H9 (cell line): Measurements from ENCODE around the gene TSHB. TPM values are rescaled to one million over a fixed set of nuclear protein-coding genes. Genes with fewer than 3 reads are reported as not detected.

Experiments used
- DNase-seq: peaks from one replicate; pipeline ENCODE4 v3.0.0-alpha.2; 2017
- H2AFZ ChIP-seq: one replicate; pipeline ENCODE4 v1.6.1; 2013; ENCODE audit warnings: mild to moderate bottlenecking, low read length, control low read depth, moderate library complexity
- H2AK5ac ChIP-seq: 2 replicates; pipeline ENCODE4 v1.6.1; 2013; ENCODE audit warnings: low read length, control low read depth, mixed read lengths; ENCODE audit not compliant: insufficient read length
- H2BK120ac ChIP-seq: one replicate; pipeline ENCODE4 v1.6.1; 2013; ENCODE audit warnings: low read depth, mild to moderate bottlenecking, low read length, control low read depth, inconsistent platforms; ENCODE audit not compliant: poor library complexity, severe bottlenecking
- H2BK12ac ChIP-seq: 2 replicates; pipeline ENCODE4 v1.6.1; 2013; ENCODE audit warnings: low read length, control low read depth, mixed read lengths, low read depth; ENCODE audit not compliant: insufficient read length
- H2BK15ac ChIP-seq: 2 replicates; pipeline ENCODE4 v1.6.1; 2013; ENCODE audit warnings: low read depth, low read length, control low read depth
- H2BK20ac ChIP-seq: one replicate; pipeline ENCODE4 v1.6.1; 2013; ENCODE audit warnings: low read depth, mild to moderate bottlenecking, low read length, control low read depth, inconsistent platforms; ENCODE audit not compliant: poor library complexity, severe bottlenecking
- H2BK5ac ChIP-seq: 2 replicates; pipeline ENCODE4 v1.6.1; 2013; ENCODE audit warnings: low read length, control low read depth, mixed read lengths; ENCODE audit not compliant: insufficient read length
- H3K14ac ChIP-seq: 2 replicates; pipeline ENCODE4 v1.6.1; 2013; ENCODE audit warnings: low read length, control low read depth; ENCODE audit not compliant: insufficient read depth
- H3K18ac ChIP-seq: 2 replicates; pipeline ENCODE4 v1.6.1; 2013; ENCODE audit warnings: low read depth, mild to moderate bottlenecking, mixed read lengths, low read length, control low read depth; ENCODE audit not compliant: insufficient read length
- H3K23ac ChIP-seq: 2 replicates; pipeline ENCODE4 v1.6.1; 2013; ENCODE audit warnings: low read length, control low read depth, mixed read lengths, low read depth; ENCODE audit not compliant: insufficient read length
- H3K23me2 ChIP-seq: 2 replicates; pipeline ENCODE4 v1.6.1; 2013; ENCODE audit warnings: low read depth, mild to moderate bottlenecking, mixed read lengths, low read length, control low read depth; ENCODE audit not compliant: insufficient read length, poor library complexity, severe bottlenecking
- H3K27ac ChIP-seq: 2 replicates; pipeline ENCODE4 v1.5.1; 2013; ENCODE audit warnings: low read length, control low read depth, mixed read lengths, low read depth; ENCODE audit not compliant: insufficient read length
- H3K27me3 ChIP-seq: 2 replicates; pipeline ENCODE4 v1.6.1; 2013; ENCODE audit warnings: low read length, control low read depth, inconsistent platforms; ENCODE audit not compliant: insufficient read depth
- H3K4ac ChIP-seq: 2 replicates; pipeline ENCODE4 v1.6.1; 2013; ENCODE audit warnings: low read depth, mild to moderate bottlenecking, control low read depth, inconsistent platforms, low read length, moderate library complexity
- H3K4me1 ChIP-seq: 2 replicates; pipeline ENCODE4 v1.6.1; 2013; ENCODE audit warnings: low read length, control low read depth, inconsistent platforms; ENCODE audit not compliant: insufficient read depth
- H3K4me2 ChIP-seq: 2 replicates; pipeline ENCODE4 v1.6.1; 2013; ENCODE audit warnings: low read length, control low read depth, mixed read lengths; ENCODE audit not compliant: insufficient read length, insufficient read depth
- H3K56ac ChIP-seq: 2 replicates; pipeline ENCODE4 v1.6.1; 2013; ENCODE audit warnings: low read depth, mild to moderate bottlenecking, mixed read lengths, low read length, control low read depth; ENCODE audit not compliant: insufficient read length
- H3K79me1 ChIP-seq: 2 replicates; pipeline ENCODE4 v1.6.1; 2013; ENCODE audit warnings: low read depth, mild to moderate bottlenecking, moderate library complexity, low read length, control low read depth, inconsistent platforms; ENCODE audit not compliant: insufficient read depth, poor library complexity, severe bottlenecking
- H3K79me2 ChIP-seq: 2 replicates; pipeline ENCODE4 v1.6.1; 2013; ENCODE audit warnings: low read length, control low read depth, inconsistent platforms; ENCODE audit not compliant: insufficient read depth
- H3K9ac ChIP-seq: 2 replicates; pipeline ENCODE4 v1.6.1; 2013; ENCODE audit warnings: low read length, control low read depth, mixed read lengths; ENCODE audit not compliant: insufficient read length; ENCODE audit errors: extremely low read depth
- H3K9me3 ChIP-seq: one replicate; pipeline ENCODE4 v1.6.1; 2013; ENCODE audit warnings: low read depth, low read length, inconsistent platforms; ENCODE audit not compliant: control insufficient read depth
- H3T11ph ChIP-seq: one replicate; pipeline ENCODE4 v1.6.1; 2013; ENCODE audit warnings: mild to moderate bottlenecking, low read length, control low read depth, inconsistent platforms
- H4K20me1 ChIP-seq: one replicate; pipeline ENCODE4 v1.6.1; 2013; ENCODE audit not compliant: control insufficient read depth, insufficient read length, insufficient read depth
- H4K5ac ChIP-seq: 2 replicates; pipeline ENCODE4 v1.6.1; 2013; ENCODE audit warnings: low read depth, mild to moderate bottlenecking, mixed read lengths, low read length, control low read depth; ENCODE audit not compliant: insufficient read length
- H4K8ac ChIP-seq: replicated peaks from 2 replicates; pipeline ENCODE4 v1.6.1; 2013; ENCODE audit warnings: low read length, control low read depth, mixed read lengths, low read depth; ENCODE audit not compliant: insufficient read length
- H4K91ac ChIP-seq: 2 replicates; pipeline ENCODE4 v1.6.1; 2013; ENCODE audit warnings: low read depth, mild to moderate bottlenecking, moderate library complexity, mixed read lengths, low read length, control low read depth; ENCODE audit not compliant: insufficient read length
- H3K27ac Mint-ChIP-seq, 3 experiments: 2 replicates in 2 of 3; 3 replicates in 1 of 3; pipeline ENCODE4 v1.8.0; 2020 to 2021; ENCODE audit warnings: mixed read lengths in 3 of 3, mild to moderate bottlenecking in 1 of 3, moderate library complexity in 1 of 3
- H3K27me3 Mint-ChIP-seq: 2 replicates; pipeline ENCODE4 v1.8.0; 2021; ENCODE audit warnings: low read depth, mild to moderate bottlenecking, moderate library complexity, mixed read lengths
- H3K36me3 Mint-ChIP-seq, 3 experiments: 2 replicates in 2 of 3; 3 replicates in 1 of 3; pipeline ENCODE4 v1.8.0; 2020 to 2021; ENCODE audit warnings: low read depth in 3 of 3, mixed read lengths in 3 of 3; ENCODE audit not compliant: insufficient read depth in 1 of 3
- H3K4me1 Mint-ChIP-seq, 2 experiments: 2 replicates each; pipeline ENCODE4 v1.8.0; 2020; ENCODE audit warnings: mixed read lengths in 2 of 2
- H3K4me3 Mint-ChIP-seq, 2 experiments: 2 replicates in 1 of 2; 3 replicates in 1 of 2; pipeline ENCODE4 v1.8.0; 2020 to 2021; ENCODE audit warnings: mild to moderate bottlenecking in 2 of 2, mixed read lengths in 2 of 2, moderate library complexity in 1 of 2
- H3K9me3 Mint-ChIP-seq, 2 experiments: 2 replicates in 1 of 2; 3 replicates in 1 of 2; pipeline ENCODE4 v1.8.0; 2020; ENCODE audit warnings: mild to moderate bottlenecking in 2 of 2, mixed read lengths in 2 of 2, moderate library complexity in 1 of 2
- CTCF ChIP-seq: fragments of 200-600 bp; sonication (generic); conservative IDR thresholded peaks from 3 replicates; pipeline ENCODE4 v1.8.0; 2021; ENCODE audit warnings: antibody characterized with exemption, mild to moderate bottlenecking
- long read RNA-seq: library from polyadenylated mRNA; unstranded; transcript quantifications from one replicate; pipeline ENCODE4 v2.0.0, GENCODE V29; 2020
- total RNA-seq: library from RNA; stranded (reverse); gene quantifications from 2 replicates; pipeline ENCODE4 v1.2.1, GENCODE V29; 2021

Gene TSHB
- total RNA-seq, result not detected in 2 replicates
- long read RNA-seq, result 0 reads

GRCh38 chr1:115029526-115029925 lies at the start of gene TSHB:
TSS of gene TSHB (plus strand) at chr1:115029826. CDS start at chr1:115033363, 3,537 bp downstream.
- no peak within 1 kb of the TSS for H2BK12ac ChIP-seq
- no peak within 1 kb of the TSS for H3K27ac ChIP-seq
- no peak within 1 kb of the TSS for H3K27ac Mint-ChIP-seq
- no peak within 1 kb of the TSS for H3T11ph ChIP-seq
- no peaks in the 10 kb centered on the region for H3K27me3 Mint-ChIP-seq
- no peak within 1 kb of the TSS for H2BK5ac ChIP-seq
- H3K9me3 ChIP-seq, result no peaks in the 10 kb centered on the region
- no peak within 1 kb of the TSS for H2BK15ac ChIP-seq
- H4K5ac ChIP-seq, result no peak within 1 kb of the TSS
- H2BK120ac ChIP-seq, result no peak within 1 kb of the TSS
- no peak within 1 kb of the TSS for H3K4ac ChIP-seq
- H2BK20ac ChIP-seq, result no peak within 1 kb of the TSS
- no peak within 1 kb of the TSS for H3K56ac ChIP-seq
- H2AK5ac ChIP-seq, result no peak within 1 kb of the TSS
- no peak within 1 kb of the TSS for H3K23ac ChIP-seq
- no peak within 1 kb of the TSS for H4K91ac ChIP-seq
- no peaks in the 10 kb centered on the region for H4K20me1 ChIP-seq
- no peak within 1 kb of the TSS for H3K4me3 Mint-ChIP-seq
- H3K9ac ChIP-seq, result no peak within 1 kb of the TSS
- H3K4me1 Mint-ChIP-seq, result no peaks in the 10 kb centered on the region
- no peaks in the 10 kb centered on the region for H3K9me3 Mint-ChIP-seq
- H3K18ac ChIP-seq, result no peak within 1 kb of the TSS
- no peaks in the 10 kb centered on the region for H3K27me3 ChIP-seq
- H3K4me1 ChIP-seq, result no peaks in the 10 kb centered on the region
- no peaks in the 10 kb centered on the region for H3K23me2 ChIP-seq
- H3K4me2 ChIP-seq, result no peak within 1 kb of the TSS
- no peak for TF ChIP-seq CTCF
- H4K8ac ChIP-seq, result no peak within 1 kb of the TSS
- no peaks in the 10 kb centered on the region for H3K79me1 ChIP-seq
- H3K36me3 Mint-ChIP-seq, result no peaks in the 10 kb centered on the region
- no peak within 1 kb of the TSS for H2AFZ ChIP-seq
- no peaks in the 10 kb centered on the region for H3K79me2 ChIP-seq
- H3K14ac ChIP-seq, result no peak within 1 kb of the TSS
- DNase-seq, result no peak
